Measurements from ENCODE around the gene PLRG1.

The PLRG1 gene

GRCh38 chr4:154583677-154584076 is 33.5 kb upstream of the PLRG1 start (continued):
- TF ChIP-seq ZNF529 (tag by site-specific recombination; IDR thresholded peaks at IDR 0.05; ENCODE audit: insufficient replicate concordance) (no peak), ZNF561 (tag by site-specific recombination; IDR thresholded peaks at IDR 0.05; ENCODE audit: borderline replicate concordance) (no peak), ZBTB17 (tag by site-specific recombination; IDR thresholded peaks at IDR 0.05) (no peak)

GRCh38 chr4:154583230-154583629 is 33.0 kb upstream of the PLRG1 start:
- CTCF ChIA-PET, result interaction anchor here (0.6 to 0.7 kb wide), 2 partner anchors 9 to 75 kb away, joined by 3 to 6 read pairs; no protein-coding TSS in a partner anchor
- Histone ChIP-seq H3K36me3 (ENCODE audit: control insufficient read depth in 2 of 2, insufficient read depth in 1 of 2, low read length in 2 of 2) (no peaks in the 10 kb centered on the region), H3K4me3 (ENCODE audit: low read depth, low read length) (no peak overlapping the region), H3K4me1 (ENCODE audit: control insufficient read depth, insufficient read depth, low read length) (no peaks in the 10 kb centered on the region), H3K9me3 (ENCODE audit: control insufficient read depth, insufficient read depth, low read depth, low read length) (no peaks in the 10 kb centered on the region), H3K27ac (ENCODE audit: extremely low read depth, low read depth, low read length) (no peak overlapping the region)
- POLR2A ChIA-PET, result no interaction called here
- TF ChIP-seq ZNF416 (tag by site-specific recombination; IDR thresholded peaks at IDR 0.05) (no peak), ZNF274 (IDR thresholded peaks at IDR 0.05; ENCODE audit: low read length) (no peak), ZNF274 (tag by site-specific recombination; IDR thresholded peaks at IDR 0.05; ENCODE audit: borderline replicate concordance) (no peak), ZNF549 (tag by site-specific recombination; IDR thresholded peaks at IDR 0.05) (no peak), ZNF623 (tag by site-specific recombination; IDR thresholded peaks at IDR 0.05) (no peak), ZNF114 (tag by site-specific recombination; IDR thresholded peaks at IDR 0.05) (no peak), SP3 (tag by site-specific recombination; IDR thresholded peaks at IDR 0.05) (no peak), ZNF571 (tag by site-specific recombination; IDR thresholded peaks at IDR 0.05) (no peak), ZNF292 (tag by site-specific recombination; IDR thresholded peaks at IDR 0.05; ENCODE audit: borderline replicate concordance, low read depth) (no peak), ZNF561 (tag by site-specific recombination; IDR thresholded peaks at IDR 0.05; ENCODE audit: borderline replicate concordance) (no peak), ZNF776 (tag by site-specific recombination; IDR thresholded peaks at IDR 0.05; ENCODE audit: borderline replicate concordance) (no peak)

GRCh38 chr4:154582723-154583122 is 32.5 kb upstream of the PLRG1 start:
- no peaks in the 10 kb centered on the region for H3K36me3 ChIP-seq (ENCODE audit: control insufficient read depth in 2 of 2, insufficient read depth in 1 of 2, low read length in 2 of 2)
- TF ChIP-seq ZNF610 (tag by site-specific recombination; IDR thresholded peaks at IDR 0.05; ENCODE audit: borderline replicate concordance) (no peak), ZNF558 (tag by site-specific recombination; IDR thresholded peaks at IDR 0.05) (no peak), ZNF623 (tag by site-specific recombination; IDR thresholded peaks at IDR 0.05) (no peak), PRDM1 (tag by site-specific recombination; IDR thresholded peaks at IDR 0.05) (no peak), ZNF292 (tag by site-specific recombination; IDR thresholded peaks at IDR 0.05; ENCODE audit: borderline replicate concordance, low read depth) (no peak), ZNF692 (tag by site-specific recombination; IDR thresholded peaks at IDR 0.05) (no peak), ZNF776 (tag by site-specific recombination; IDR thresholded peaks at IDR 0.05; ENCODE audit: borderline replicate concordance) (no peak), ZSCAN5A (tag by site-specific recombination; IDR thresholded peaks at IDR 0.05) (no peak), ZBTB6 (tag by site-specific recombination; IDR thresholded peaks at IDR 0.05) (no peak), GLI2 (tag by site-specific recombination; IDR thresholded peaks at IDR 0.05; ENCODE audit: borderline replicate concordance, low read depth) (no peak), ZNF621 (tag by site-specific recombination; IDR thresholded peaks at IDR 0.05) (no peak), ZBTB8A (tag by site-specific recombination; IDR thresholded peaks at IDR 0.05) (no peak), ZNF146 (tag by site-specific recombination; IDR thresholded peaks at IDR 0.05) (no peak), ZNF324 (tag by site-specific recombination; IDR thresholded peaks at IDR 0.05) (no peak), ZBTB44 (tag by site-specific recombination; IDR thresholded peaks at IDR 0.05) (no peak), ZNF521 (tag by site-specific recombination; IDR thresholded peaks at IDR 0.05) (no peak), ZNF768 (tag by site-specific recombination; IDR thresholded peaks at IDR 0.05) (no peak), MEIS1 (CRISPR knock-in tag; IDR thresholded peaks at IDR 0.05; ENCODE audit: borderline replicate concordance) (no peak), KLF16 (tag by site-specific recombination; IDR thresholded peaks at IDR 0.05) (no peak)
- H3K4me3 ChIP-seq (ENCODE audit: low read depth, low read length), result no peak overlapping the region
- no peak overlapping the region for H3K27ac ChIP-seq (ENCODE audit: extremely low read depth, low read depth, low read length)
- no peaks in the 10 kb centered on the region for H3K9me3 ChIP-seq (ENCODE audit: control insufficient read depth, insufficient read depth, low read depth, low read length)
- POLR2A ChIA-PET, result no interaction called here
- CTCF ChIA-PET, result interaction anchor here (0.6 to 0.7 kb wide), 3 partner anchors 10 to 75 kb away, joined by 3 to 6 read pairs (median 3); no protein-coding TSS in a partner anchor
- no peaks in the 10 kb centered on the region for H3K4me1 ChIP-seq (ENCODE audit: control insufficient read depth, insufficient read depth, low read length)
